ENCODE results near the gene TMEM236. TPM values are rescaled to one million over a fixed set of nuclear protein-coding genes. Genes with fewer than 3 reads are reported as not detected.

Gene TMEM236
- total RNA-seq, 1 donor: under 0.01 TPM

GRCh38 chr10:17737027-17737965 lies 14.7 kb upstream of the TMEM236 start:
- peak in 2 of 3 donors; percentile 23 to 57 for DNase-seq (ENCODE audit: low read depth in 2 of 3, low spot score in 2 of 3)

- DNase-seq (ENCODE audit: low read depth in 2 of 3, low spot score in 2 of 3): no peak
Measured at GRCh38 chr10:17740668-17741067, 11.3 kb upstream of the TMEM236 start.

- DNase-seq (ENCODE audit: low read depth in 2 of 3, low spot score in 2 of 3): peak; percentile 28 to 79 (median 61)
Measured at GRCh38 chr10:17742918-17743317, 9.1 kb upstream of the TMEM236 start.

- peak in 1 of 3 donors; percentile 15 for DNase-seq (ENCODE audit: low read depth in 2 of 3, low spot score in 2 of 3)
Measured at GRCh38 chr10:17743437-17743836, 8.6 kb upstream of the TMEM236 start.

- peak in 2 of 3 donors; percentile 29 to 85 for DNase-seq (ENCODE audit: low read depth in 2 of 3, low spot score in 2 of 3)
Measured at GRCh38 chr10:17744341-17744861, 7.6 kb upstream of the TMEM236 start.

- DNase-seq (ENCODE audit: low read depth in 2 of 3, low spot score in 2 of 3): no peak
Measured at GRCh38 chr10:17747883-17748550, 4.0 kb upstream of the TMEM236 start.

- no peak for DNase-seq (ENCODE audit: low read depth in 2 of 3, low spot score in 2 of 3)
Measured at GRCh38 chr10:17749890-17750289, 2.1 kb upstream of the TMEM236 start.

GRCh38 chr10:17756557-17757217 lies 4.7 kb downstream of the TMEM236 start:
- peak in 2 of 3 donors; percentile 24 to 69 for DNase-seq (ENCODE audit: low read depth in 2 of 3, low spot score in 2 of 3)

- no peak for DNase-seq (ENCODE audit: low read depth in 2 of 3, low spot score in 2 of 3)
Measured at GRCh38 chr10:17758200-17758599, 6.2 kb downstream of the TMEM236 start.

- no peak for DNase-seq (ENCODE audit: low read depth in 2 of 3, low spot score in 2 of 3)
Measured at GRCh38 chr10:17758896-17759295, 6.9 kb downstream of the TMEM236 start.

GRCh38 chr10:17764142-17764541 lies 12.1 kb downstream of the TMEM236 start:
- DNase-seq (ENCODE audit: low read depth in 2 of 3, low spot score in 2 of 3): no peak

- no peak for DNase-seq (ENCODE audit: low read depth in 2 of 3, low spot score in 2 of 3)
Measured at GRCh38 chr10:17765602-17766001, 13.6 kb downstream of the TMEM236 start.

GRCh38 chr10:17766731-17767130 lies 14.7 kb downstream of the TMEM236 start:
- DNase-seq (ENCODE audit: low read depth in 2 of 3, low spot score in 2 of 3): no peak

GRCh38 chr10:17768496-17768895 lies 16.5 kb downstream of the TMEM236 start:
- no peak for DNase-seq (ENCODE audit: low read depth in 2 of 3, low spot score in 2 of 3)

GRCh38 chr10:17768957-17769356 lies 17.0 kb downstream of the TMEM236 start:
- DNase-seq (ENCODE audit: low read depth in 2 of 3, low spot score in 2 of 3): peak in 1 of 3 donors; percentile 19

GRCh38 chr10:17771017-17771416 lies 19.0 kb downstream of the TMEM236 start:
- DNase-seq (ENCODE audit: low read depth in 2 of 3, low spot score in 2 of 3): peak in 1 of 3 donors; percentile 16

- no peak for DNase-seq (ENCODE audit: low read depth in 2 of 3, low spot score in 2 of 3)
Measured at GRCh38 chr10:17779784-17780183, 27.8 kb downstream of the TMEM236 start.

GRCh38 chr10:17780727-17781126 lies 28.7 kb downstream of the TMEM236 start:
- DNase-seq (ENCODE audit: low read depth in 2 of 3, low spot score in 2 of 3): no peak

- DNase-seq (ENCODE audit: low read depth in 2 of 3, low spot score in 2 of 3): peak in 1 of 3 donors; percentile 13
Measured at GRCh38 chr10:17781856-17782255, 29.9 kb downstream of the TMEM236 start.

GRCh38 chr10:17782921-17783665 lies 31.1 kb downstream of the TMEM236 start:
- DNase-seq (ENCODE audit: low read depth in 2 of 3, low spot score in 2 of 3): no peak
